GM18861 (cell line): ENCODE measurements around the gene KCNN2.

ENCODE experiments used
- ATAC-seq: cut with Tn5 transposase; IDR thresholded peaks from one replicate; pipeline ENCODE4 v1.9.1; 2021; ENCODE audit not compliant: unreplicated experiment

The KCNN2 gene

DNA sequence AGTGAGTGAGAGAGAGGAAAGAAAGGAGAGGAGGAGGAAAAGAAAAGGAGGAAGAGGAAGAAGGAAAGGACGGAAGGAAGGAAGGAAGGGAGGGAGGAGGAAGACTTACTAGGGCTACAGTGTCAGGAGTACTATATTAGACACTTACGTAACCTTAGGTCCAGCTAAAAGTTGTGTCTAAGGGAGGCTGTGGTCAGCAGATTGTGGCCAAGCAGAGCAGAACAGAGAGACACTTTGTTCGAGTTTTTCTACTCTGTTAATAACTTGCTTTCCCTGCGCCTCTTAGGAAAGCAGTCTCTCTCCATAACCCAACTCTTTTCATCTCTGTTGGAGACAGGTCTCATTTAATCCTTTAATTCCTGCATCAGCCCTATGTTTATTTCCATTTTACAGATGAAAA lies 138.9 kb downstream of the KCNN2 start:
- no peak for ATAC-seq

DNA sequence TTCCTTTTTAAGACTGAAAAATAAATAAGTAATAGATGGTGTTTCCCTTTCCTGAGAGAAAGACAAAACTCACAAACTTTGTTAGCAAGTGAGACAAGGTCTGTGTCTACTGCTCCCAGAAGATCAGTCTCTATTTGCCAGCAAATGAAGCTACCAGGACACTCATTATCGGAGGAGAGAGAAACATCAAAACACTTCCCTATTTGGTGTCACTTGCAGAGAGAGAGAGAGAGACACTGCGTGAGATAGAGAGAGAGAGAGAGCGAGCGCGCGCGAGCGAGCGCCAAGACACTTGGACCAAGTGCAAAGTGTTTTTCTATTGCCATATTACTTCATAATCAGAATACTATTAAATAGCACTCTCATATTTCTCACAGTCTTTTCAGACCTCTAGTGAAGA lies 142.7 kb downstream of the KCNN2 start:
- ATAC-seq = no peak

GRCh38 chr5:114524221-114524620 lies 162.4 kb downstream of the KCNN2 start:
- ATAC-seq = no peak

- no peak for ATAC-seq
Measured at GRCh38 chr5:114544561-114544960, 182.7 kb downstream of the KCNN2 start.
